Ovary (tissue), 3 donors: ENCODE data around the gene DMRTC2.

Experiments used
- EP300 ChIP-seq: sonication (generic); formaldehyde crosslinking; IDR thresholded peaks from one replicate; pipeline ENCODE4 v1.6.1; 2017; ENCODE audit warnings: antibody characterized with exemption
- POLR2A ChIP-seq: fragments of 450-650 bp; IDR thresholded peaks from one replicate; pipeline ENCODE4 v1.6.1; 2017; ENCODE audit warnings: antibody characterized with exemption, mild to moderate bottlenecking, moderate library complexity
- TF ChIP-seq, protein P1 (sequence below), 3 donors: fragments of 450-650 bp in 2 of 3; fragments of 200-600 bp in 1 of 3; IDR thresholded peaks; one replicate each; pipeline versions ENCODE4 v1.5.1 to v1.8.0; 2016 to 2022; ENCODE audit warnings: antibody characterized with exemption in 3 of 3, mild to moderate bottlenecking in 1 of 3
- donor health status: DM: no; HTN: no; CAD: no.

GRCh38 chr19:41872384-41872774 lies 27.5 kb downstream of the DMRTC2 start:
- TF ChIP-seq, protein P1, sequence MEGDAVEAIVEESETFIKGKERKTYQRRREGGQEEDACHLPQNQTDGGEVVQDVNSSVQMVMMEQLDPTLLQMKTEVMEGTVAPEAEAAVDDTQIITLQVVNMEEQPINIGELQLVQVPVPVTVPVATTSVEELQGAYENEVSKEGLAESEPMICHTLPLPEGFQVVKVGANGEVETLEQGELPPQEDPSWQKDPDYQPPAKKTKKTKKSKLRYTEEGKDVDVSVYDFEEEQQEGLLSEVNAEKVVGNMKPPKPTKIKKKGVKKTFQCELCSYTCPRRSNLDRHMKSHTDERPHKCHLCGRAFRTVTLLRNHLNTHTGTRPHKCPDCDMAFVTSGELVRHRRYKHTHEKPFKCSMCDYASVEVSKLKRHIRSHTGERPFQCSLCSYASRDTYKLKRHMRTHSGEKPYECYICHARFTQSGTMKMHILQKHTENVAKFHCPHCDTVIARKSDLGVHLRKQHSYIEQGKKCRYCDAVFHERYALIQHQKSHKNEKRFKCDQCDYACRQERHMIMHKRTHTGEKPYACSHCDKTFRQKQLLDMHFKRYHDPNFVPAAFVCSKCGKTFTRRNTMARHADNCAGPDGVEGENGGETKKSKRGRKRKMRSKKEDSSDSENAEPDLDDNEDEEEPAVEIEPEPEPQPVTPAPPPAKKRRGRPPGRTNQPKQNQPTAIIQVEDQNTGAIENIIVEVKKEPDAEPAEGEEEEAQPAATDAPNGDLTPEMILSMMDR (IDR thresholded peaks at IDR 0.05) = no peak
- TF ChIP-seq POLR2A = no peak
- TF ChIP-seq EP300 = no peak
